Kasumi-1 (cell line): ENCODE data around the gene C16orf86.
"Not testable (repeated sequence)": the region's sequence is repeated elsewhere in the genome, so short reads cannot be mapped to it uniquely, and the experiment has no call there.

Source experiments
- DNase-seq, 2 experiments: peaks; one replicate each; lab custom pipeline; 2025; lab: John Stamatoyannopoulos, UW

The C16orf86 gene

DNA sequence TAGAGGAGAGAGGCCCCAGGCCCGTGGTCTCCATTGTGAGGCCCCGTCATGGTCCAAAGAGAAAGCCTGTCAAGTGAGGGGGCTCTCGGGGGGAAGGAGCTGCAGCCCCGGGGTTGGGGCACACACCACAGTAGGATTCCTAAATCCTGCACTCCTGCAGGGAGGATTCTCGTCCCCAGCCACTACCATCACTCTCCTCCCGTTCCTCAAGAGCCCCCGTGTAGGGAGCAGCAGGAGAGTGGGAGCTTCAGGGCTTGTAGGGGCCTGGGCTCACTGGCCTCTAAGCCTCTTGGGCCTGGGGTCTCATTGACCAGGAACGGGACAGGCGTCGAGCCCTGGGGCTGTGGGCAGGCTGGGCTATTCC lies 821 bp downstream of the C16orf86 start:
- no peak for DNase-seq

DNA sequence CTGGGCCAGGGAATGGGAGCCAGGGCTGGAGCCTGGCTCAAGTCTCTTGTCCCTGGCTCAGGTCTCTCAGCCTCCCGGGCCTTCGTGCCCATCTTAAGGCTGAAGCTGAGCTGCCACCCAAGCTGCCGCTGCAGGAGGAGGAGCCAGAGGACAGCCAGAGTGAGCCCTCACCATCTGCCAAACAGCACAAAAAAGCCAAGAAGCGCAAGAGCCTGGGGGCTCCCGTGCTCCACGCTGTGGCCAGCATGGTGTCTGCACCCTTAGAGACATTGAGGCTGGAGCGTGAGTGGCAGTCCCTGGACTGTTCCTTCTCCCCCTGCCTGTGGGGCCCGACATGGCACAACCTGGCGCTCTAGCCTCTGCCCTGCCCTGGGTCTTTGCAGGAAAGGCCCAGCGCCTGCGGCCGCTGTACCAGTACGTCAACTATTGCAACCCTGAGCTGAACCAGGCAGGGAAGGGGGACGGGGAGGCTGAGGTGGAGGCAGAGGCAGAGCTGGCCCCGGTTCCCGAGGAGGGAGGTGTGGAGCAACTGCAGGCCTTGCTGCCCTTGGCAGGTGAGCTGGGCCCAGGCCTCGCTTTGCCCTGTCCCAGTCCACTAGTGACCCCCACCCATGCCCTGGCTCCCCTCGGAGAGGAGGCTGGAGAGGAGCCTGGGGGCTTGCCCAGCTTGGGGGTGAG lies 1.3 kb downstream of the C16orf86 start:
- peak; percentile 96 to 97 for DNase-seq

DNA sequence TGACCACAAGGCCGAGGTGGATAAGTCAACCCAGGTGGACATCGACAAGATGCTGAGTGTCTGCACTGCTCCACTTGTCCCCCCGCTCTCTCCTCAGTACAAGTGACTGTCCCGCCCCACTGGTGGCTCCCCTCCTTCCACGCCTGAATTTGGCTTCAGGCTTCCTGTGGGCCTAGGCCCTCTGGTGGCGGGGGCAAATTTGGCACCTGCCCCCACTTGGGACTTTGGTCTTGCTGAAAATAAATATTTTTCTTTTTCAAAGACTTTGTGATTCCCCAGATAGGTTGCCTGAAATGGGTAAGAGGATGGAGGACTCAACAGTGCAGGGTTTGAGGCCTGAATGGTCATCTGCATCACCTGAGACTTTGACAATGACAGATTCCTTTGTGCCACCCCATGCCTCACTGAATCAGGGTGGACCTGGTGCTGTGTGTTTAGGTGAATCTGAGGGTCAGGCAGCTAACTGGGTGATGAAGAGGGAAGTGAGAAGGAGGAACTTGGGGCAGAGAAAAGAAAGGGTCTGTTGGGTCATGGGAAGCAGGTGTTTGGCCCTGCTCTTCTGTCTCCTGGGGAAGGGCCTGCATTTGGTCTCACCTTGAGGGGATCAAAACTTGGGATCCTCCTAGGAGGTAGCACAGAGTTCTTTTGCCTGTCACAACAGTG lies 2.0 kb downstream of the C16orf86 start:
- DNase-seq, result peak in 1 of 2 experiments; percentile 22

DNA sequence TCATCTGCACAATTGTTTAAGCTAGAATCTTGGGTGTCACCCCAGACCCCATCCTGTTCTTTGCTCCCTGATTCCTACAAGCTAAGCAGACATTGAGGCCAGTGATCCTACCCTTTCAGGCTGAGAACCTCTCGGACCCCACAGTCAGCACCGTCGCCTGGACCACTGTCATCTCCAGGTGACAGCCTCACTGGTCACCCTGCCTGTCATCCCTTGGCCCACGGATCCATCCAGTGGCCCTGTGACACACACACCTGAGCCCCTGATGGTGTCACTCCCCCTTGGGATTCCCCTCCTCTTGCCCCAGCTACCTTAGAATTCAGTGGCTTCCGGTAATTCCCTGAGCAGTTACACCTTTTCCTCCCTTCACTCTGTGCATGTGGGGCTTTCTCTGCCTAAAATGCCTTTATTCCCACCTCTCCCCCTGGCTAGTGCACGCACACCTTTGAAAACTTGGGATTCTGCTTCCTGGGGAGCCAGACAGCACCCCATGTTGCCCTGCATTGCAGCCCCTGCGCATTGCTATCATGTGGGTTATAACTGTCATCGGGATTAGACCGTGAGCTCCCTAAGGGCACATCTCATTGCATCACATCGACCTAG lies 3.0 kb downstream of the C16orf86 start:
- no peak for DNase-seq

DNA sequence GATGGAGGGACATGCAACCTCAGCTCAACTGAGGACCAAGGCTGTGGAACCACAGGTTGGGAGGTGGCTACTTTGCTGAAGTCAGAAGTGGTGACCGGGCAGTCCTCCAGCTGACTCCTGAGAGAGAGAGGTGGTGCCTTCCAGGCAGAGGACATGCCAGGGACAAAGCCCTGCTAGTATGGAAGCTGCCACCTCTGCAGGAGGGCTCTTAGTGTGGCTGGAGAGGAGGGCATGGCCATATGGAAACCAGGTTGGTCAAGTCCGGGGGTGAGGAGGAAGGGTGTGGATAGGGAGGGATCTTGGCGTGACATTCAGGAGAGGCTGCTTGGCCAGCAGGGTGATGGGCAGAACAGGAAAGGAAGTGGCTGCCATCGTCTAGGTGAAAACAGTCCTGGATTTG lies 5.7 kb downstream of the C16orf86 start:
- no peak for DNase-seq

DNA sequence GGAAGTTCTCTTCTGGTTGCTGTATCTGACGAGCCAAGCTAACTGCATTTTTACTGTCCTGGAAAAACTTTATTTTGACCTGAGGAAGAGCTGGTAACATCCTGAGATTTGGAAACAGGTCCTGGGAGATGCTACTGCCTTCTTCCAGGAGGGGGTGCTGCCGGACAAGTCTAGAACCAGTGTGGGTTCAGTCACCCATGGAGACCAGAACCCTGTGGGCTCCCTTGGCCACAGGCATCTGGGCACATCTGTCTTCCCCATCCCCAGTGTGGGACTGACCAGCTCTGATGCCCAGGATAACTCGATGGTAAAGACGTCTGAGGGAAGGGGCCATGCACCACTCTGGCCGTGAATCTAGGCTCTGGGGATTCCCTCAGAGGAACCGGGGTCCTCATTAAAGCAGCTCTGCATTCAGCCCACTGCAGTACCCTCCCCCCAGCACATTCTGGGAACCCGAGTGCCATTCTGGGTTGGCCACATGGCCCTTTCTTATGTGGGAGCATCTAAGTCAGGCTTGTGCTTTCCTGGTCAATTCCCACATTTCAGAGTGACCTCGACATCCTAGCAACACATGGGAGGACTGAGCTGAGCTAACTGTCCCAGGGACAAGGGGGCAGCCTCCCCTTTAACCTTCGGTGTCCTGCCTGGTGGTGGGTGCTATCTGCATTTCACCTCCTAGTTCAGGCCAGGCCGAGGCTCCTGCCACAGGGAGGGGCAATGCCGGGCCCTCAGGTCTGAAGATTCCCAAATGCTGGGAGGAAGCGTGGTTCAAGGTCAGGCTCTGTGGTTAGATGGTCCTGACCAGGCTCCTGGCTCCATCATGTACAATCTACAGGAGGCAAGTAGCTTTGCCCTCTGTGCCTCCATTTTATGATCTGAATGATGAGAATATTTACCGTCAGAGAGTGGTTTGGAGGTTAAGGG lies 6.4 kb downstream of the C16orf86 start:
- peak; percentile 68 to 74 for DNase-seq

DNA sequence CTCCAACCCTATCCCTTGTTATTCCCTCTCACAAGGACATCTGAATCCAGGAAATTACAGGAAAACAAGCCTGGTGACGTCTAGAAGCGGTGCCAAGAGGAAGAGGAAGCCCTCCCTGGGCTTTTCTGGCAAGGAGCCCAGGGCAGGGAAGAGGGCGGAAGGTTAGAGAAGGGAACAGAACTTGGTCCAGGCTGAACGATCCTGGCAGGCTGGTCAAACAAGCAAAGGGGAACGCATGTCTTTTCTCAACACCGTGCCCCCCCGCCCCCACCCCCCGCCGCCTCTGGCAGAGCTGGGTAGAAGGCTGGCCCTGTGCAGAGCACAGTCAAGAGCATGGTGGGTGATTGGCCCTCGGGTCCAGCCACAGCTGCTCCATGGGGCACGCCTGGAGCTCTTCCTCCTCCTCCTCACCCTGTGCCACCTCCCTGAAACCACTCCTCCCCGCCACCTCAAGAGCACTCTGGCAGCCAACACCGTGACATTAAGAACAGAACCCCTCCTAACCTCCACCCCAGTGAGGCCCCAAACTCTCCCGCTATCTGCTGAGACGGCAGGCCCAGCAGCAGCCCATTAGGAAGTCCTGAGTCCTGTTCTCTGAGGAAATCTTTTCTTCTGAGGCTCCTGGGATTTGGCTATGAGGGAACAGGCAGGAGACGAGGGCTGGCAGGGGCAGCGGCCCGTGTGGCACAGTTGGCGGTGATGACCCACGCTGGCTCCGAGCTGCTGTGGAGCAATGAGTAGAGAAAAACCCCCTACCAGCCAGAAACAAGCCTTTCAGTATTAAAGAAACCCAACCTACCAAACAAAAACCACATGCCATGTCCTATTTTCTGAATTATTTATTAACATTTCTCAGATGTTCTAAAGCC lies 7.3 kb downstream of the C16orf86 start:
- DNase-seq, result peak; percentile 69 to 71

DNA sequence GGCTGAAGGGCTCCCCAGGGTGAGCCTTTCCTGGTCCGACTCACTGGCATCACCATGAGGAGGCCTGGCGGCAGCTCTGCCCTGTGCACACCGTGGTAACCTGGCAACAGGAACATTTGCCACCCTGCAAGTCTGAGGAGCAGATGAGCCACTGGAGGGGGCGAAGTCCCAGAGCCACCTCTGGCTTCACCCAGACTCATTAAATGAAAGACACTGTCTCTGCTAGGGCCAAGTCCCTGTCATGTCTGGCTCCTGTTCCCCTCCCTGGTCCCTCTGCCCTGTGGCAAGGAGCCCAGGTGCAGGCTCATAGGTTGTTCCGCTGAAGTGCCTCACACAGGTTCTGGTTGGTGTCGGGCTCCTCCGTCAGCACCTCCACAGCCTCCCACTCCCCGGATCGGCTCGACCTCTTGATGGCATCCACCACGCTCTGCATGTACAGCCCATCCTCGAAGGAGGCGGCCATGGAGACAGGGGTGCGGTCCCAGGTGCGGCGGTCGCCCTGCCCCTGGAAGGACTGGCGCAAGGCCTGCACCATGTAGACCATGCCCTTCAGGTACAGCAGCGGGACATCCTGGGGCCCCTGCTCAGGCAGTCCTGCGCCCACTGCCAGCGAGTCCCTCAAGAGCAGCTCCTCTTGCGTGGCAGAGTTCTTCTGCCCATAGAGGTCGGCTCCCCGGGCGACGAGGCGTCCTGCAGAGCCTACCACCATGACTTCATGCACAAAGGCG lies 8.4 kb downstream of the C16orf86 start:
- no peak for DNase-seq

DNA sequence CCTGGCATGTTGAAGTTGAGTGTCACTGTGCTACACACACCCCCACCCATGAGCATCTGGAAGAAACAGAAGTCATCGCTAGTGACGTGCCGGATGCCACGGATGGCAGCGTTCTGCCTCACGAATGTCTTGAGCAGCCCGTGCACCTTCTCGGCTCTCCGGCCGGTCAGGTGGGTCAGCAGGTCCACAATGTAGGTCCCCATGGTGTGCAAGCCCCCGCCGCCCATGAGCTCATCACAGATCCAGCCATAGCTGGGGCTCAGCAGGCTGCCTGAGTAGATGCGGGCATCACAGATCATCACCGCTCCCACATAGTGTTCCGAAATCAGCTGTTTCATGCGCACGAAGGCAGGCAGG lies 8.9 kb downstream of the C16orf86 start:
- DNase-seq, result no peak

DNA sequence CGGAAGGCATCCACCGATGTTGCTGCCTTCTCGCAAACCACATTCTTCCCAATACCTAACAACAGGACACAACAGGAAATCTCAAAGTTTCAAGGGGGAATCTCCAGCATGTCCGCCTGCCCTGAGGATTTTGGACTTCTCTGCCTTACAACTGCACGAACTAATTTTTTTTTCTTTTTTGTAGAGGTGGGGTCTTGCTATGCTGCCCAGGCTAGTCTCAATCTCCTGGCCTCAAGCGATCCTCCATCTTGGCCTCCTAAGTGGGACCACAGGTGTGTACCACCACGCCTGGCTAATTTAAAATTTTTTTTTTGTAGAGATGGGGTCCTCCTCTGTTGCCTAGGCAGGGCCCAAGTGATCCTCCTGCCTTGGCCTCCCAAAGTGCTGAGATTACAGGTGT lies 9.4 kb downstream of the C16orf86 start:
- DNase-seq, result no peak

DNA sequence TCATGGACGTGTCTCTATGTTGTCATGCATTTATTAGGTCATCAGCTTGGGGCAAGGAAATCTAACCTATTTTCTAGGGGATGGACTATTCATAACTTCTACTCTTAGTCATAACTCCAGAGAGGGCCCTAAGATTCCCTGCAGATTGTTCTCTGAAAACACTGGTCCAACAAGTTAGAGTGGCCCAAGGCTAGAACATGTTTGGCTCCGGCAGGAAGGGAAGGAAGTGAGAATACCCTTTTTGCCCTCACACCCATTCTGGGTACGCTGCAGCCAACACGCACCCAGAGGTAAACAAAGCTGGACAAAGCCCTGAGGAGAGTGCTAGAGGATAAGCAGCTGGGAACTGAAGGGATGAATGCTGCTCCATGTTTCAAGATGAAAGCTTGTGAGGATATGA lies 9.9 kb downstream of the C16orf86 start:
- DNase-seq, result no peak

DNA sequence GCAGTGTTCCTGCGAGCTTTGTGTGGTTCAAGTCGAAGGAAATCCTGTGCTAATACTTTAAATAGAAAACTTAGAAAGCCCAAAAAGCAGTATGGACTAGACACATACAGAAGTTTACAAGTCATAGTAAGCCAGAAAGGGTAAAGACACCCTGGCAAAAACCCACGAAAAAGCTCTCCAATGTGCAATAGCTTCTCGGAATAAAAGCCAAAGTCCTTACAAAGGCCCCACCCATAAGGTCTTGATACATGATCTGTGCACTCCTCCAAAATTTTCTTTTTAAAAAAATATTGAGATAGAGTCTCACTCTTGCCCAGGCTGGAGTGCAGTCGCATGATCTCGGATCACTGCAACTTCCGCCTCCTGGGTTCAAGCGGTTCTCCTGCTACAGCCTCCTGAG lies 10.3 kb downstream of the C16orf86 start:
- no peak for DNase-seq

DNA sequence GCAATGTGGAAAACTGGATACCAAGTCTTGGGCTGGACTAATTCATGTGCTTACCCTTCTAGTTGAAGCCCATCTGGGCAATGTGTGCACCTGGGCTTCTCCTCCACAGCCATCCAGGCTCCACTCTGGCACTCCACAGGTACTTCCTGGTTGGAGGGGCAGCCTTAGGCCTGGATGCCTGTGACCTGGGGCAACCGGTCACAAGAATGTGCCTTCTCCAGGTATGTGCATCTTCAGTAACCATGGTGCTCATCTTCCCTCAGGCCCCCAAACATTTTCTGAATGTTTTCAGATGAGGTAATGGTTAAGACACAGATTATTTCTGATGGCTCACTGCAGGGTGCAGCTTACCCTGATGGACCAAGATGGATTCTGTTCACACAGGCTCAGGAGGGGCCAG lies 11.1 kb downstream of the C16orf86 start:
- DNase-seq, result no peak

DNA sequence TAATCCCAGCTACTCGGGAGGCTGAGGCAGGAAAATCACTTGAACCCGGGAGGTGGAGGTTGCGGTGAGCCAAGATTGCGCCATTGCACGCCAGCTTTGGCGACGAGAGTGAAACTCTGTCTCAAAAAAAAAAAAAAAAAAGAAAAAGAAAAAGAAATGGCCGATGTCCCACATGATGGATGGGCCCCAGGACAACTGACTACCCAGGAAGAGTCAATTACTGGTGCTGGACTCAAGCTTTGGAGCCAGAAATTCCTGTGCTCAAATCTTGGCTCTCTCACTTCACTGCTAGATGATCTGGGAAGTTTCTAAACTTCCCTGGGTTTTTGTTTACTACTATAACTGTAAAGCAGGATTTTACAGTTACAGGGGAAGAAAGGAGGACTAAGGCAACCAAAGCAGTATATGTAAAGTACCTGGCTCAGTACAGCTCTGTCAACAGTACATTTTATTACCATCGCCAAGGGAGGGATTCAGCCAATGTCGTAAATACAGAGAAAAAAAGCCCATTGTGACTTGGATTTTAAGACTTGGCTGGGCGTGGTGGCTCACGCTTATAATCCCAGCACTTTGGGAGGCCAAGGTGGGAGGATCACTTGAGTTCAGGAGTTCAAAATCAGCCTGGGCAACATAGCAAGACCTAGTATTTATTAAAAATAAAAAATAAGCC lies 11.9 kb downstream of the C16orf86 start:
- no peak for DNase-seq

DNA sequence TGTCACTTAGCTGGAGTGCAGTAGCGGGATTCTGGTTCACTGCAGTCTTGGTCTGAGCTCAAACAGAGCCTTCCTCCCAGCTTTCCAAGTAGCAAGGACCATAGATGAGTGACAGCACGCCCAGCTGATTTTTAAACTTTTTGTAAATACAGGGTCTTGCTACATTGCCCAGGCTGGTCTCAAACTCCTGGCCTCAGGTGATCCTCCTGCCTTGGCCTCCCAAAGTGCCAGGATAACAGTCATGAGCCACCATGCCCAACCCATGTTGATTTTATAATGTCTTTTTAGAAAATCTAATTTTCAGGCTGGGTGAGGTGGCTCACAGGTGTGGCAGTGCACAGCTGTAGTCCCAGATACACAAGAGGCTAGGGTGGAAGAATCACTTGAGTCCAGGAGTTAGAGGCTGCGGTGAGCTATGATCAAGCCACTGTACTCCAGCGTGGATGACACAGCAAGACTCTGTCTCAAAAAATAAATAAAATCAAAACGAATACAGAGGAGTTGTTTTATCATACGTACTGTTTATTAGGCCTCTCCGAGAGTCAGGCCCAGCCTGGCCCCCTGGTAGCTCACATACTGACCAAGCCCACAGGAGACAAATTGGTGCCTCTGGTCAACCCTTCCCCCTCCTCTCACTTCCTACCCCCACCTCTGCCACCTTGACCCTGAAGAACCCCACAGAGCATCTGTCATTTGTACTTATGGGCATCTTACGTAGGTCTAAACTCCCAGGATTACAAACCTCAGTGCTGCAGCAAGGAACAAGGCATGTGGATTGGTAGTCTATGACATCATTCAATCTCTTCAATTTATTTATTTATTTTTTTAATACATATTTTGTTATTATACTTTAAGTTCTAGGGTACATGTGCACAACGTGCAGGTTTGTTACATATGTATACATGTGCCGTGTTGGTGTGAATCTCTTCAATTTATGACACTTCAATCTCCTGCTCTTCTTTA lies 13.6 kb downstream of the C16orf86 start:
- DNase-seq, result no peak

DNA sequence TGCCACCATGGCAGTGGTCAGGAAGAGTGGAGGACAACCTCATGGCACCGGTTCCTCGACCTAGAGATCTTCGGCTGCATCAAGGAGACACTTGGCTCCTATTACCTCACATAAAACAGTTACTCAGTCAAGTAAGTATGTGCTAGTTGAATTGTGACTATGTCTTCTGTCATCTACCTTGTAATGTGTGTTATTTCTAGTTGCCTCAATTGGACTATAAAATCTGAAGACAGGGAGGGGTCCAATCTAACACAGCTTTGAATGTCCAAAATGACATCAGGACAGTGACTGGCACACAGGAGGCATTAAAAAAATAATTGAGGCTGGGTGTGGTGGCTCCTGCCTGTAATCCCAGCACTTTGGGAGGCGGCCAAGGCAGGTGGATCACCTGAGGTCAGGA lies 17.2 kb downstream of the C16orf86 start:
- no peak for DNase-seq

DNA sequence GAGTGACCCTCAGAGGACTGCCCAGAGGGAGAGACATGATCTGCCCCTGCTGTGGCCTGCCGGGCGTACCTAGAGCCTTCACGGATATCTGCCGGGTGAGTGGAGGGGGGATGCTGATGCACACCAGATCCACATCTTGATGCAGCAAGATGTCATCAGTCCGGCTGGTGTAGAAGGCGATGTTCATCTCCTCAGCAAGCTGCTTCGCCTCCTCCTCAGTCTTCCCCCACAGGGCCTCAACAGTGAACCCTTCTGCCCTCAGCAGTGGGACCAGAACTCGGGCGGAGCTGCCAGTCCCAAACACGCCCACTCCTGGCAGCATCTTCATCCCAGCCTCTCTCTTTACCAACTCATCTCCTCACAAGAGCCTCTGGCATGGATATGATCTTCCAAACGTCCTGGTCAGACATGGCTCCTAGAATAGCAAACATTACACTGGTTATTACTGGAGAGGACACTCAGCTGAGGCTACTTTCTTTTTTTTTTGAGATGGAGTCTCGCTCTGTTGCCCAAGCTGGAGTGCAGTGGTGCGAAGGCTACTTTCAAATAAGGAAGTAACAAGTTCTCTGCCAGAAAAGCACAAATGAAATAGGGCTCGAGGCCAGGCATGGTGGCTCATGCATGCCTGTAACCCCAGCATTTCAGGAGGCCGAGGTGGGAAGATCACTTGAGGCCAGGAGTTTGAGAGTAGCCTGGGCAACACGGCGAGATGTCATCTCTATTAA lies 18.9 kb downstream of the C16orf86 start:
- no peak for DNase-seq

DNA sequence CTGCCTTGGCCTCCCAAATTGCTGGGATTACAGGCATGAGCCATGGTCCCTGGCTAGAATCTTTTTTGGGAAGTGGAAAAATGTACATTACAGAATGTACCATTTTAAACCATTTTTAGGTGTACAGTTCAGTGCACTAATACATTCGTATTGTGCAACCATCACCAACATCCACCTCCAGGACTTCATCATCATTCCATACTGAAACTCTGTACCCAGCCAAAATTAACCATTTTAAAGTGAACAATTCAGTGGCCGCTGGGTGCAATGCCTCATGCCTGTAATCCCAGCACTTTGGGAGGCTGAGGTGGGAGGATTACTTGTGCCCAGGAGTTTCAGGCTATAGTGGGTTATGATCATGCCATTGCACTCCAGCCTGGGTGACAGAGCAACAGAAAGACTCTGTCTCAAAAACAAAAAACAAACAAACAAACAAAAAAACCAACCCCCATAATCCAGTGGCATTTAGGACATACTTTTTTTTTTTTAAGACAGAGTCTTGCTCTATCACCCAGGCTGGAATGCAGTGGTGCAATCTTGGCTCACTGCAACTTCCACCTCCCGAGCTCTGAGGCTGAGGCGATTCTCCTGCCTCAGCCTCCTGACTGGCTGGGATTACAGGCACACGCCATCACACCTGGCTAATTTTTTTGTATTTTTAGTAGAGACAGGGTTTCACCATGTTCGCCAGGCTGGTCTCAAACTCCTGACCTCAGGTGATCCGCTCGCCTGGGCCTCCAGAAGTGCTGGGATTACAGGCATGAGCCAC lies 27.1 kb downstream of the C16orf86 start:
- DNase-seq, result not testable (repeated sequence)
